Calu3 (cell line): Measurements from ENCODE around the gene KCNMB1. TPM values are rescaled to one million over a fixed set of nuclear protein-coding genes. Genes with fewer than 3 reads are reported as not detected.

Source experiments
- BruUV-seq: library from RNA; stranded (reverse); fragments of 400-500 nt; replicated peaks from 2 replicates; lab custom pipeline; 2021; lab: Mats Ljungman, UMichigan
- CTCF ChIA-PET: fragments of 300-600 bp; sonication (Branson Sonifier 250); formaldehyde crosslinking; loops from one replicate; lab custom pipeline; 2022; ENCODE audit warnings: antibody characterized with exemption; lab: Charles Lee
- DNase-seq: peaks from one replicate; pipeline ENCODE4 v3.0.0; 2022
- H3K27ac Mint-ChIP-seq: one replicate; pipeline ENCODE4 v1.8.0; 2022; ENCODE audit warnings: mixed read lengths; ENCODE audit not compliant: unreplicated experiment
- H3K27me3 Mint-ChIP-seq: one replicate; pipeline ENCODE4 v1.8.0; 2022; ENCODE audit warnings: mixed read lengths; ENCODE audit not compliant: unreplicated experiment
- H3K36me3 Mint-ChIP-seq: one replicate; pipeline ENCODE4 v1.8.0; 2022; ENCODE audit warnings: mild to moderate bottlenecking, moderate library complexity, mixed read lengths; ENCODE audit not compliant: insufficient read depth, unreplicated experiment
- H3K4me1 Mint-ChIP-seq: one replicate; pipeline ENCODE4 v1.8.0; 2022; ENCODE audit warnings: mild to moderate bottlenecking, low read depth, mixed read lengths; ENCODE audit not compliant: unreplicated experiment
- H3K4me3 Mint-ChIP-seq: one replicate; pipeline ENCODE4 v1.8.0; 2022; ENCODE audit warnings: mild to moderate bottlenecking, low read depth, moderate library complexity, mixed read lengths; ENCODE audit not compliant: unreplicated experiment
- H3K9me3 Mint-ChIP-seq: one replicate; pipeline ENCODE4 v1.8.0; 2022; ENCODE audit warnings: low read depth, mixed read lengths; ENCODE audit not compliant: unreplicated experiment
- CTCF ChIP-seq: fragments of 200-600 bp; IDR thresholded peaks from one replicate; pipeline ENCODE4 v1.8.0; 2022; ENCODE audit warnings: antibody characterized with exemption; ENCODE audit not compliant: unreplicated experiment
- intact Hi-C: fragments of 100-400 bp; cut with micrococcal nuclease; formaldehyde crosslinking; loops from one replicate; pipeline ENCODE4 v1.10.0; 2022; ENCODE audit not compliant: unreplicated experiment
- total RNA-seq: library from RNA; stranded (reverse); gene quantifications from 2 replicates; pipeline ENCODE4 v1.2.3, GENCODE V29; 2022

The KCNMB1 gene
- total RNA-seq, 1 experiment from 2014 or later: not detected

- CTCF ChIA-PET: no interaction called here
- H3K9me3 Mint-ChIP-seq: no peaks in the 10 kb centered on the region
- H3K4me3 Mint-ChIP-seq: no peak overlapping the region
- TF ChIP-seq CTCF: no peak
- peaks cover 87% of the 10 kb centered on the region for H3K27me3 Mint-ChIP-seq
- intact Hi-C loops: no loop called here
- no peaks in the 10 kb centered on the region for H3K4me1 Mint-ChIP-seq
- DNase-seq: no peak
- H3K27ac Mint-ChIP-seq: no peak overlapping the region
- H3K36me3 Mint-ChIP-seq: no peaks in the 10 kb centered on the region
- BruUV-seq: no TSS peak
Observed at GRCh38 chr5:170375283-170375682, 13.9 kb downstream of the KCNMB1 start.

GRCh38 chr5:170372971-170373370 lies 16.2 kb downstream of the KCNMB1 start:
- peaks cover 92% of the 10 kb centered on the region for H3K27me3 Mint-ChIP-seq
- no peak for DNase-seq
- no TSS peak for BruUV-seq
- intact Hi-C loops: no loop called here
- no peaks in the 10 kb centered on the region for H3K9me3 Mint-ChIP-seq
- no peaks in the 10 kb centered on the region for H3K4me1 Mint-ChIP-seq
- no peaks in the 10 kb centered on the region for H3K36me3 Mint-ChIP-seq
- CTCF ChIA-PET: no interaction called here
- H3K27ac Mint-ChIP-seq: no peak overlapping the region
- no peak overlapping the region for H3K4me3 Mint-ChIP-seq
- no peak for TF ChIP-seq CTCF

GRCh38 chr5:170368586-170368985 lies 20.6 kb downstream of the KCNMB1 start:
- BruUV-seq: no TSS peak
- DNase-seq: no peak
- TF ChIP-seq CTCF: no peak
- intact Hi-C loops: no loop called here
- Mint-ChIP-seq H3K9me3 (no peaks in the 10 kb centered on the region), H3K27ac (no peak overlapping the region), H3K27me3 (peaks cover 91% of the 10 kb centered on the region), H3K4me1 (no peaks in the 10 kb centered on the region), H3K36me3 (no peaks in the 10 kb centered on the region), H3K4me3 (no peak overlapping the region)
- CTCF ChIA-PET: interaction anchor here (0.9 kb wide), 1 partner anchor 30 kb away, joined by 3 read pairs; no protein-coding TSS in a partner anchor

GRCh38 chr5:170366276-170366675 lies 22.9 kb downstream of the KCNMB1 start:
- Mint-ChIP-seq H3K9me3 (no peaks in the 10 kb centered on the region), H3K27ac (no peak overlapping the region), H3K4me3 (no peak overlapping the region), H3K27me3 (peaks cover 73% of the 10 kb centered on the region), H3K36me3 (no peaks in the 10 kb centered on the region), H3K4me1 (no peaks in the 10 kb centered on the region)
- no TSS peak for BruUV-seq
- CTCF ChIA-PET: no interaction called here
- DNase-seq: no peak
- intact Hi-C loops: no loop called here
- no peak for TF ChIP-seq CTCF
